GM19025 (cell line): Measurements from ENCODE around the gene NPM1.
"Not testable (repeated sequence)": the region's sequence is repeated elsewhere in the genome, so short reads cannot be mapped to it uniquely, and the experiment has no call there.

Source experiments
- ATAC-seq: cut with Tn5 transposase; IDR thresholded peaks from one replicate; pipeline ENCODE4 v1.9.1; 2021; ENCODE audit warnings: mild to moderate bottlenecking, low read depth, moderate library complexity; ENCODE audit not compliant: unreplicated experiment

Gene NPM1

GRCh38 chr5:171387345-171387969 lies at the start of gene NPM1:
Gene NPM1, plus strand, starts transcription at chr5:171387849. Its CDS starts 100 bp downstream, at chr5:171387949.
- peak; percentile 80 for ATAC-seq

GRCh38 chr5:171340042-171340441 lies 47.6 kb upstream of the NPM1 start:
- no peak for ATAC-seq

GRCh38 chr5:171340491-171340890 lies 47.2 kb upstream of the NPM1 start:
- no peak for ATAC-seq

- ATAC-seq = no peak
Measured at GRCh38 chr5:171342362-171343111, 45.1 kb upstream of the NPM1 start.

- ATAC-seq = no peak
Measured at GRCh38 chr5:171344936-171345608, 42.6 kb upstream of the NPM1 start.

- no peak for ATAC-seq
Measured at GRCh38 chr5:171351536-171352073, 36.0 kb upstream of the NPM1 start.

- peak; percentile 91 for ATAC-seq
Measured at GRCh38 chr5:171355302-171355724, 32.3 kb upstream of the NPM1 start.

GRCh38 chr5:171357843-171358242 lies 29.8 kb upstream of the NPM1 start:
- ATAC-seq = no peak

GRCh38 chr5:171361151-171361550 lies 26.5 kb upstream of the NPM1 start:
- not testable (repeated sequence) for ATAC-seq

GRCh38 chr5:171363249-171363648 lies 24.4 kb upstream of the NPM1 start:
- ATAC-seq = not testable (repeated sequence)

GRCh38 chr5:171363846-171364245 lies 23.8 kb upstream of the NPM1 start:
- no peak for ATAC-seq

GRCh38 chr5:171365351-171365750 lies 22.3 kb upstream of the NPM1 start:
- ATAC-seq = no peak

GRCh38 chr5:171366645-171367044 lies 21.0 kb upstream of the NPM1 start:
- ATAC-seq = no peak

- no peak for ATAC-seq
Measured at GRCh38 chr5:171367424-171368370, 20.0 kb upstream of the NPM1 start.

GRCh38 chr5:171369056-171369455 lies 18.6 kb upstream of the NPM1 start:
- ATAC-seq = no peak

- ATAC-seq = no peak
Measured at GRCh38 chr5:171369898-171370297, 17.8 kb upstream of the NPM1 start.

GRCh38 chr5:171370881-171371280 lies 16.8 kb upstream of the NPM1 start:
- ATAC-seq = not testable (repeated sequence)

- no peak for ATAC-seq
Measured at GRCh38 chr5:171371326-171371725, 16.3 kb upstream of the NPM1 start.

- ATAC-seq = no peak
Measured at GRCh38 chr5:171379961-171380360, 7.7 kb upstream of the NPM1 start.

GRCh38 chr5:171384416-171384815 lies 3.2 kb upstream of the NPM1 start:
- ATAC-seq = not testable (repeated sequence)
